HEK293T (cell line): ENCODE results near the gene TSACC.

Experiments
- BHLHE40 ChIP-seq: fragments of 450-650 bp; IDR thresholded peaks from 2 replicates; pipeline ENCODE4 v1.6.1; 2016; ENCODE audit warnings: mild to moderate bottlenecking, moderate library complexity, borderline replicate concordance
- ELF4 ChIP-seq: fragments of 450-650 bp; IDR thresholded peaks from 2 replicates; pipeline ENCODE4 v1.6.1; 2017; ENCODE audit warnings: antibody characterized with exemption
- SP1 ChIP-seq: fragments of 450-650 bp; IDR thresholded peaks from 2 replicates; pipeline ENCODE4 v1.6.1; 2017

DNA sequence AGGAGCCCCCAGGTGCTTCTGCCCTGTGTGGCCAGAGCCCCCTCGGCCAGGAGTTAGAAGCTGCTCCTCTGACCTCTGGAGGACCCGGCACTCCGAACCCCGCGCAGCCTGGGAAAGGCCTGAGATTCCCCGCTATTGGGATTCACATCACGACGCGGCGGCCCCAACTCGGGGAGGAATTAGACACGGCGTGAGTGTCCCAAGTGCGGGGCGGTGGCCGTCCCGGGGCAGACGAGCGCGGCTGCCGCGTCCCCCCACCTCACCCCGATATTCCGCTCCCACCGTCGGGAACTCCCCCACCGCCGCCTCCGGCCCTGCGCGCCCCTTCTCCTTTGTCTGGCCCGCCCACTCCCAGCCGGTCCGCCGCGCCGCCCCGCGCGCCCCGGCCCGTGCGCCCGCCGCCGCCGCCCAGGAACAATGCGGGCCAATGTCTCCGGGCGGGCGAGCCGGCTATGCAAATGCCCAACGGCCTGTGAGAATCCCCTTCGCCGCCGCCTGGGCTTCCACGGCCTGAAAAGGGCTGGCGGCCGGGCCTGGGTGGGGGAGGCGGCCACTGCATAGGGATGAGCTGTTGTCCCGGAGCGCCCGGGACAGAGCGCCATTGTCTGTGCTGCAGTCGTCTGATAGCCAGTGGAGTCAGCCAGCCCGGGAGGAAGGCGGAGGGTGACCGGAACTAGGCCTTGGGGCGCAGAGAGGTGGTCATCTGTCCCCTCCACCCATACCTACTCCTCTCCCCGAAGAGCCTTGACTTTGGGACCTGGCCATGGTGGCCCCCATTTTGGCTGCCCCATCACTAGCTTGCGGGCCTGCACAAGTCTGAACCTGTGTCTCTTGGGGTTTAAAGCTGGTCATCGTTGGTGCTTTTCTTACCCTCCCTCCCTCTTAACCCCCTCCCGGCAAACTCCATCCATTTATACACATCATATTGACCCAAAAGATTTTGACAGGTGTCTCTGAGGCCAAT lies 50.1 kb downstream of the TSACC start:
- TF ChIP-seq SP1, result no peak
- no peak for TF ChIP-seq BHLHE40
- no peak for TF ChIP-seq ELF4
